RWPE2 (cell line): ENCODE data around the gene UBALD1.

Experiments
- ATAC-seq: fragments of 200-7000 bp; cut with Tn5 transposase; 3 replicates; pipeline ENCODE4 v1.9.1; 2021; ENCODE audit warnings: low read depth
- DNase-seq: peaks from one replicate; pipeline ENCODE4 v3.0.0-alpha.2; 2020; ENCODE audit warnings: low spot score
- H3K27ac ChIP-seq: fragments of 450-650 bp; 2 replicates; pipeline ENCODE4 v1.5.1; 2017; ENCODE audit warnings: mild to moderate bottlenecking; ENCODE audit not compliant: poor library complexity, severe bottlenecking
- H3K27me3 ChIP-seq: fragments of 250-450 bp; sonication (Bioruptor Pico); 2 replicates; pipeline ENCODE4 v1.5.1; 2021; ENCODE audit warnings: mild to moderate bottlenecking, moderate library complexity; ENCODE audit not compliant: insufficient read depth, poor library complexity, severe bottlenecking
- H3K36me3 ChIP-seq: fragments of 250-450 bp; sonication (Bioruptor Pico); 2 replicates; pipeline ENCODE4 v1.5.1; 2020; ENCODE audit warnings: low read depth, mild to moderate bottlenecking, moderate library complexity
- H3K4me1 ChIP-seq: fragments of 250-450 bp; sonication (Bioruptor Pico); 2 replicates; pipeline ENCODE4 v1.5.1; 2021; ENCODE audit warnings: mild to moderate bottlenecking, moderate library complexity; ENCODE audit not compliant: insufficient read depth, poor library complexity, severe bottlenecking
- H3K4me3 ChIP-seq: fragments of 250-450 bp; sonication (Bioruptor Pico); 2 replicates; pipeline ENCODE4 v1.5.1; 2021; ENCODE audit warnings: mild to moderate bottlenecking, moderate library complexity; ENCODE audit not compliant: severe bottlenecking
- H3K9me3 ChIP-seq: fragments of 250-450 bp; sonication (Bioruptor Pico); 2 replicates; pipeline ENCODE4 v1.5.1; 2021; ENCODE audit warnings: mild to moderate bottlenecking, moderate library complexity; ENCODE audit not compliant: severe bottlenecking
- TF ChIP-seq, protein P1 (sequence below): fragments of 450-650 bp; IDR thresholded peaks from one replicate; pipeline ENCODE4 v1.5.1; 2017; ENCODE audit warnings: mild to moderate bottlenecking, moderate library complexity; ENCODE audit not compliant: poor library complexity, severe bottlenecking

UBALD1 gene

DNA sequence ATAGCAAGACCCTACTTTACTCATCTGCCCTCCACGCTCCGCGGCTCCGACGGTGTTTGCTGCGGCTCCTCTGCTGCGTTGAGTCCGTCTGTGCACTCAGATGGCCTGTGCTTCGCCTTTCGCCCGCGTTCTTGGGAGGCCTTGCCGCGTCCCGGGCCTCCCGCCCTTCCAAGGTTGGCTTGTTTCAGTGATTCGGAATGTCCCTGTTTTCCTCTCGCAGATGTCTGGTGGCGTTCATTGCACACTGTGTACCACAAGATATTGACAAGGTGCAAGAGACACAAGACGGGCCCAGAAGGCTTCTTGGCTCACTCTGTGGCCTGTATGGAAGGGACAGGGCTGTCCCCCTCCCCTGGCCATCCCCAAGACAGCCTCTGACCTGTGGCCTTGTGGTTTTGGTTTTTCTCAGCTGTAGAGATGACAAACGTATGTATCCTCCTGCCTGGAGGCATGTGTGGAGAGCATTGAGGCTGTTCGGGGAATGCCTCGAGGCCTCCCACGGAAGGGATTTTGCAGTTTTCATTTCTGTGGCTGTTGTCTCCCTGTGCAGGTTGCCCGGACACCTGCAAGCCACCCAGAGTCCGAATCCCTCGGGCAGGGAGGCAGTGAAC is 25.3 kb upstream of the UBALD1 start:
- Histone ChIP-seq H3K4me1 (no peaks in the 10 kb centered on the region), H3K36me3 (peaks cover 11% of the 10 kb centered on the region), H3K27ac (no peak overlapping the region), H3K27me3 (no peaks in the 10 kb centered on the region), H3K9me3 (no peaks in the 10 kb centered on the region), H3K4me3 (no peak overlapping the region)
- TF ChIP-seq, protein P1, sequence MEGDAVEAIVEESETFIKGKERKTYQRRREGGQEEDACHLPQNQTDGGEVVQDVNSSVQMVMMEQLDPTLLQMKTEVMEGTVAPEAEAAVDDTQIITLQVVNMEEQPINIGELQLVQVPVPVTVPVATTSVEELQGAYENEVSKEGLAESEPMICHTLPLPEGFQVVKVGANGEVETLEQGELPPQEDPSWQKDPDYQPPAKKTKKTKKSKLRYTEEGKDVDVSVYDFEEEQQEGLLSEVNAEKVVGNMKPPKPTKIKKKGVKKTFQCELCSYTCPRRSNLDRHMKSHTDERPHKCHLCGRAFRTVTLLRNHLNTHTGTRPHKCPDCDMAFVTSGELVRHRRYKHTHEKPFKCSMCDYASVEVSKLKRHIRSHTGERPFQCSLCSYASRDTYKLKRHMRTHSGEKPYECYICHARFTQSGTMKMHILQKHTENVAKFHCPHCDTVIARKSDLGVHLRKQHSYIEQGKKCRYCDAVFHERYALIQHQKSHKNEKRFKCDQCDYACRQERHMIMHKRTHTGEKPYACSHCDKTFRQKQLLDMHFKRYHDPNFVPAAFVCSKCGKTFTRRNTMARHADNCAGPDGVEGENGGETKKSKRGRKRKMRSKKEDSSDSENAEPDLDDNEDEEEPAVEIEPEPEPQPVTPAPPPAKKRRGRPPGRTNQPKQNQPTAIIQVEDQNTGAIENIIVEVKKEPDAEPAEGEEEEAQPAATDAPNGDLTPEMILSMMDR = no peak
- no peak for DNase-seq
- no peak; the same call in 2 of the 3 replicates for ATAC-seq

GRCh38 chr16:4637501-4638166 is 22.9 kb upstream of the UBALD1 start:
- Histone ChIP-seq H3K36me3 (peaks cover 7% of the 10 kb centered on the region; the same call in 1 of the 2 replicates), H3K4me1 (no peaks in the 10 kb centered on the region), H3K4me3 (no peak overlapping the region), H3K27ac (no peak overlapping the region), H3K27me3 (no peaks in the 10 kb centered on the region), H3K9me3 (no peaks in the 10 kb centered on the region)
- TF ChIP-seq, protein P1 = no peak
- DNase-seq (no peak), ATAC-seq (no peak)

DNA sequence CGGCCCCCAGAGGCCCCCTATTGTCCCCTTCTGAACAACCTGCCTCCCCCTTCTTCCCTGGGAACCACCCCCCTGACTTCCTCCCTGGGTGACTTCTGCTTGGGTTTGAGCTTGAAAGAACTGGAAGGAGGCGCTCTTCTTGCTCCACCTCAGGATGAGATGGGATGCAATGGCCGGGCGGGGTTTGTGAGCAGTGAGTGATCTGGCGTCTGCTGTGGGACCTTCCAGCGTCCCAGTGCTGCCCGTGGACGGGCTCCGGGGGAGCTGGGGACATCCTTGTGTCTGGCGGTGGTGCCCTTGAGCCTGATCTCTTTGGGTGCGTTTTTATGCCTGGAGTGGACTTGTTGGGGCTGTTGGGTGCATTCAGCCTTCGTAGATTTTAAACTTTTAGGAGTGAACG is 21.5 kb upstream of the UBALD1 start:
- TF ChIP-seq, protein P1 = no peak
- Histone ChIP-seq H3K27ac (no peak overlapping the region), H3K27me3 (no peaks in the 10 kb centered on the region), H3K4me1 (no peaks in the 10 kb centered on the region), H3K9me3 (no peaks in the 10 kb centered on the region), H3K36me3 (peaks cover 7% of the 10 kb centered on the region; the same call in 1 of the 2 replicates), H3K4me3 (no peak overlapping the region)
- no peak for ATAC-seq
- no peak for DNase-seq

GRCh38 chr16:4634768-4635167 is 20.1 kb upstream of the UBALD1 start:
- ATAC-seq (no peak), DNase-seq (no peak)
- no peak overlapping the region for H3K4me3 ChIP-seq
- H3K9me3 ChIP-seq = no peaks in the 10 kb centered on the region
- H3K4me1 ChIP-seq = no peaks in the 10 kb centered on the region
- peaks cover 10% of the 10 kb centered on the region; the same call in 1 of the 2 replicates for H3K36me3 ChIP-seq
- TF ChIP-seq, protein P1 = no peak
- no peak overlapping the region for H3K27ac ChIP-seq
- no peaks in the 10 kb centered on the region for H3K27me3 ChIP-seq
